Astrocyte of the spinal cord (primary cell): ENCODE measurements around the gene AMPH.
A peak's percentile ranks its signal among the peaks of the same experiment; 100 is the strongest.
"Not testable (repeated sequence)": the region's sequence is repeated elsewhere in the genome, so short reads cannot be mapped to it uniquely, and the experiment has no call there.

ENCODE experiments used
- DNase-seq: peaks from one replicate; pipeline ENCODE4 v3.0.0; 2011; ENCODE audit warnings: low read depth, low spot score
- H3K4me3 ChIP-seq: 2 replicates; pipeline ENCODE4 v1.5.1; 2011; ENCODE audit warnings: low read depth, mild to moderate bottlenecking, low read length, moderate library complexity
- CTCF ChIP-seq: IDR thresholded peaks from 2 replicates; pipeline ENCODE4 v1.5.1; 2012; ENCODE audit warnings: low read depth, mild to moderate bottlenecking, low read length, inconsistent platforms
- in situ Hi-C: cut with HindIII; loops from 2 replicates; pipeline ENCODE4 v1.10.0; 2017; ENCODE audit warnings: low sequenced_read_pairs

Gene AMPH

GRCh38 chr7:38369816-38370493, 261.2 kb downstream of the AMPH start:
- in situ Hi-C loops: no loop called here
- TF ChIP-seq CTCF: peak; percentile 98
- DNase-seq: peak; percentile 82
- no peak overlapping the region for H3K4me3 ChIP-seq

GRCh38 chr7:38368191-38368605, 263.0 kb downstream of the AMPH start:
- H3K4me3 ChIP-seq: no peak overlapping the region
- in situ Hi-C loops: no loop called here
- peak; percentile 91 for TF ChIP-seq CTCF

GRCh38 chr7:38367301-38367890, 263.8 kb downstream of the AMPH start:
- peak; percentile 19 for DNase-seq
- H3K4me3 ChIP-seq: no peak overlapping the region
- TF ChIP-seq CTCF: no peak
- in situ Hi-C loops: no loop called here

More at GRCh38 chr7:38368191-38368605, 263.0 kb downstream of the AMPH start:
- DNase-seq: peak; percentile 55

- DNase-seq, in situ Hi-C loops, H3K4me3 ChIP-seq: not testable (repeated sequence)
- TF ChIP-seq CTCF: peak; percentile 55
Measured at GRCh38 chr7:38363379-38363778, 267.8 kb downstream of the AMPH start.

GRCh38 chr7:38362611-38363237, 268.4 kb downstream of the AMPH start:
- H3K4me3 ChIP-seq, in situ Hi-C loops, DNase-seq: not testable (repeated sequence)

- no peak overlapping the region for H3K4me3 ChIP-seq
- no peak for TF ChIP-seq CTCF
- in situ Hi-C loops: no loop called here
- DNase-seq: no peak
Measured at GRCh38 chr7:38360776-38361175, 270.4 kb downstream of the AMPH start.

GRCh38 chr7:38359071-38359601, 272.0 kb downstream of the AMPH start:
- DNase-seq, H3K4me3 ChIP-seq, in situ Hi-C loops: not testable (repeated sequence)

- in situ Hi-C loops, DNase-seq, H3K4me3 ChIP-seq: not testable (repeated sequence)
Measured at GRCh38 chr7:38358273-38358831, 272.8 kb downstream of the AMPH start.
